K562 (cell line): ENCODE results near the gene AMBP. TPM values are rescaled to one million over a fixed set of nuclear protein-coding genes. Genes with fewer than 3 reads are reported as not detected.

Experiments used
- ATAC-seq: fragments of 200-7000 bp; cut with Tn5 transposase; 3 replicates; pipeline ENCODE4 v1.9.1; 2020; ENCODE audit warnings: moderate library complexity
- BruUV-seq: library from RNA; stranded (reverse); fragments of 400-500 nt; replicated peaks from 2 replicates; lab custom pipeline; 2021; lab: Mats Ljungman, UMichigan
- CTCF ChIA-PET: fragments of 300-600 bp; formaldehyde crosslinking; extraction: SDS; loops from one replicate; lab custom pipeline; 2021; ENCODE audit warnings: low intra/inter-chr PET ratio; lab: Yijun Ruan, JAX
- POLR2A ChIA-PET: fragments of 300-600, 350-650 bp; sonication (Branson Sonifier 250); formaldehyde crosslinking; extraction: SDS; loops from one replicate; lab custom pipeline; 2021; ENCODE audit warnings: antibody characterized with exemption, inconsistent platforms; lab: Yijun Ruan, JAX
- DNase-seq, 4 experiments: peaks; one replicate each; pipeline versions ENCODE4 v3.0.0 to v3.0.0-alpha.2; 2011 to 2018; ENCODE audit warnings: low spot score in 3 of 4, mixed read lengths in 3 of 4; ENCODE audit errors: extremely low read depth in 1 of 4
- FAIRE-seq: peaks from 2 replicates; lab custom pipeline; 2011; peaks lifted over from hg19 to GRCh38; lab: Jason Lieb, UNC
- H2AFZ ChIP-seq: 2 replicates; pipeline ENCODE4 v1.6.0; 2011; ENCODE audit warnings: low read depth, low read length, control low read depth, inconsistent platforms
- H3K27ac ChIP-seq: fragments of 200-600 bp; 3 replicates; pipeline ENCODE4 v1.8.0; 2011; ENCODE audit warnings: low read depth, mild to moderate bottlenecking, control low read depth, inconsistent platforms, low read length, moderate library complexity, mixed read lengths; ENCODE audit errors: extremely low read depth
- H3K27me3 ChIP-seq, 2 experiments: fragments of 300-600 bp in 1 of 2; 2 replicates in 1 of 2; 3 replicates in 1 of 2; pipeline versions ENCODE4 v1.6.0 to v1.8.0; 2011; ENCODE audit warnings: inconsistent platforms in 2 of 2, low read length in 2 of 2, mild to moderate bottlenecking in 1 of 2, mixed read lengths in 1 of 2, moderate library complexity in 1 of 2; ENCODE audit not compliant: control insufficient read depth in 2 of 2, insufficient read depth in 2 of 2
- H3K36me3 ChIP-seq: fragments of 300-600 bp; 3 replicates; pipeline ENCODE4 v1.8.0; 2011; ENCODE audit warnings: mild to moderate bottlenecking, low read length, inconsistent platforms; ENCODE audit not compliant: control insufficient read depth, insufficient read depth
- H3K4me1 ChIP-seq, 2 experiments: fragments of 200-600 bp in 1 of 2; replicated peaks in 1 of 2; 2 replicates in 1 of 2; 3 replicates in 1 of 2; pipeline versions ENCODE4 v1.5.1 to v1.8.0; 2011; ENCODE audit warnings: inconsistent platforms in 2 of 2, low read length in 2 of 2, mild to moderate bottlenecking in 1 of 2, mixed read lengths in 1 of 2, moderate library complexity in 1 of 2; ENCODE audit not compliant: control insufficient read depth in 2 of 2, insufficient read depth in 2 of 2
- H3K4me2 ChIP-seq: 2 replicates; pipeline ENCODE4 v1.6.1; 2011; ENCODE audit warnings: low read length, control low read depth, inconsistent platforms, mixed read lengths; ENCODE audit not compliant: insufficient read depth
- H3K4me3 ChIP-seq: fragments of 200-600 bp; sonication (generic), shearing (Covaris generic); 2 replicates; pipeline ENCODE4 v1.5.1; 2016; ENCODE audit warnings: control low read depth, inconsistent platforms
- H3K79me2 ChIP-seq: fragments of 200-600 bp; 3 replicates; pipeline ENCODE4 v1.8.0; 2011; ENCODE audit warnings: low read length, inconsistent platforms; ENCODE audit not compliant: control insufficient read depth, insufficient read depth
- H3K9ac ChIP-seq, 2 experiments: 2 replicates each; pipeline versions ENCODE4 v1.6.0 to v1.6.1; 2011; ENCODE audit warnings: low read depth in 2 of 2, low read length in 2 of 2, control low read depth in 1 of 2, inconsistent platforms in 1 of 2, mild to moderate bottlenecking in 1 of 2, mixed read lengths in 1 of 2; ENCODE audit not compliant: insufficient read depth in 1 of 2
- H3K9me1 ChIP-seq: one replicate; pipeline ENCODE4 v1.6.0; 2011; ENCODE audit warnings: inconsistent platforms, mild to moderate bottlenecking, low read length, moderate library complexity; ENCODE audit not compliant: control insufficient read depth, insufficient read depth
- H3K9me3 ChIP-seq: replicated peaks from 2 replicates; pipeline ENCODE4 v1.5.1; 2011; ENCODE audit warnings: low read depth, low read length, inconsistent platforms; ENCODE audit not compliant: control insufficient read depth, insufficient read depth
- H4K20me1 ChIP-seq: replicated peaks from 2 replicates; pipeline ENCODE4 v1.6.1; 2011; ENCODE audit warnings: low read length, inconsistent platforms, mixed read lengths; ENCODE audit not compliant: control insufficient read depth, insufficient read depth
- ATF3 ChIP-seq, 2 experiments: fragments of 450-650 bp in 1 of 2; sonication (generic) in 1 of 2; formaldehyde crosslinking in 1 of 2; IDR thresholded peaks in 1 of 2; conservative IDR thresholded peaks in 1 of 2; 2 replicates each; pipeline versions ENCODE4 v1.6.1 to v1.8.1; 2016 to 2023; ENCODE audit warnings: mild to moderate bottlenecking in 2 of 2, moderate library complexity in 2 of 2, inconsistent platforms in 1 of 2, missing genetic modification reagents in 1 of 2
- MECOM ChIP-seq: fragments of 250-450 bp; sonication (Bioruptor Pico); IDR thresholded peaks from 2 replicates; pipeline ENCODE4 v1.8.0; 2022; ENCODE audit warnings: inconsistent platforms
- SIN3B ChIP-seq: fragments of 450-650 bp; IDR thresholded peaks from 2 replicates; pipeline ENCODE4 v1.6.1; 2017; ENCODE audit warnings: low read depth, mild to moderate bottlenecking, moderate library complexity
- SMAD3 ChIP-seq: fragments of 450-650 bp; formaldehyde crosslinking; conservative IDR thresholded peaks from 2 replicates; pipeline ENCODE4 v1.4.0; 2020; ENCODE audit warnings: mild to moderate bottlenecking
- WGBS: fragments of 100-300 bp; shearing (Covaris generic); methylation state at CpG from one replicate; pipeline ENCODE4 v1.1.6; 2016; ENCODE audit warnings: low coverage, mixed read lengths; ENCODE audit not compliant: insufficient coverage; ENCODE audit errors: missing lambda C conversion rate; 5-methylcytosine and 5-hydroxymethylcytosine counted together
- in situ Hi-C: fragments of 300-500 bp; cut with MboI; formaldehyde crosslinking; loops from 4 replicates; pipeline ENCODE4 v1.15.0; 2018; ENCODE audit warnings: inconsistent platforms, mixed read lengths
- intact Hi-C: fragments of 100-400 bp; cut with micrococcal nuclease; formaldehyde crosslinking; loops from 2 replicates; pipeline ENCODE4 v1.14.2; 2022
- polyA plus RNA-seq, 8 experiments: library from polyadenylated mRNA; depleted of rRNA in 4 of 8; stranded (reverse) in 5 of 8; unstranded in 3 of 8; fragments of >200 nt; fragmentation: Nextera tagmentation in 2 of 8; fragmentation: Illumina TruSeq in 1 of 8; extraction: Ambion mirVana in 2 of 8; extraction: Trizol in 1 of 8; gene quantifications; 2 replicates each; pipeline versions ENCODE4 v1.2.1 to v1.2.3, GENCODE V29; 2011 to 2014; ENCODE audit warnings: inconsistent platforms in 1 of 8, missing spikeins in 1 of 8
- total RNA-seq, 7 experiments: library from RNA; depleted of rRNA in 6 of 7; stranded (reverse); fragments of >200 nt in 6 of 7; fragmentation: Illumina TruSeq in 2 of 7; extraction: Trizol in 2 of 7; gene quantifications; 2 replicates each; pipeline versions ENCODE4 v1.2.1 to v1.2.3, GENCODE V29; 2011 to 2021; ENCODE audit warnings: low replicate concordance in 1 of 7

The AMBP gene
- total and polyA plus RNA-seq, 9 of the 15 experiments (the other 6 are each of a cell fraction or from before 2014, with no cell fraction given) = 1.3 TPM; not detected in 8

- Histone ChIP-seq H3K4me2 (no peak overlapping the region), H3K79me2 (no peaks in the 10 kb centered on the region), H3K36me3 (no peaks in the 10 kb centered on the region), H4K20me1 (no peaks in the 10 kb centered on the region), H3K27me3 (peaks cover 3 to 7% of the 10 kb centered on the region in 2 experiments; a peak in 3 of 5 replicates), H3K4me3 (no peak overlapping the region), H2AFZ (no peak overlapping the region), H3K4me1 (no peaks in the 10 kb centered on the region; a peak in 1 of 5 replicates), H3K9ac (no peak overlapping the region), H3K27ac (no peak overlapping the region), H3K9me3 (no peaks in the 10 kb centered on the region), H3K9me1 (no peaks in the 10 kb centered on the region)
- ChIA-PET CTCF (no interaction called here), POLR2A (no interaction called here)
- TF ChIP-seq SIN3B = no peak
- no peak for TF ChIP-seq SMAD3
- TF ChIP-seq MECOM = no peak
- TF ChIP-seq ATF3 (IDR thresholded peaks at IDR 0.05) = no peak
- TF ChIP-seq ATF3 (CRISPR knock-in tag; conservative IDR thresholded peaks at IDR 0.05) = no peak
- FAIRE-seq (no peak), ATAC-seq (no peak), DNase-seq (no peak)
- 0% methylated on average over 17 of the region's 17 CpGs for WGBS
- intact Hi-C loops = no loop called here
- in situ Hi-C loops = no loop called here
- BruUV-seq = no TSS peak
Measured at GRCh38 chr9:114070188-114071103, 7.7 kb downstream of the AMBP start.
